HepG2 (cell line): ENCODE measurements around the gene STX12.

Experiments
- DPF2 ChIP-seq: sonication (generic); formaldehyde crosslinking; IDR thresholded peaks from 2 replicates; pipeline ENCODE4 v1.4.0; 2020; ENCODE audit warnings: mild to moderate bottlenecking, low read depth, missing genetic modification reagents, borderline replicate concordance
- TFAP4 ChIP-seq: sonication (generic); IDR thresholded peaks from 2 replicates; pipeline ENCODE4 v1.6.1; 2016; ENCODE audit warnings: low read depth, borderline replicate concordance
- ZNF124 ChIP-seq: sonication (generic); formaldehyde crosslinking; IDR thresholded peaks from 2 replicates; pipeline ENCODE4 v1.4.0; 2020; ENCODE audit warnings: missing genetic modification reagents

GRCh38 chr1:27856561-27857343 is 83.7 kb downstream of the STX12 start:
- TF ChIP-seq DPF2 (CRISPR knock-in tag) (no peak), ZNF124 (no peak), TFAP4 (no peak)
